HG02852 (cell line): ENCODE data around the gene PLPPR5.
A peak's percentile ranks its signal among the peaks of the same experiment; 100 is the strongest.
"Not testable (repeated sequence)": the region's sequence is repeated elsewhere in the genome, so short reads cannot be mapped to it uniquely, and the experiment has no call there.

Source experiments
- ATAC-seq: cut with Tn5 transposase; IDR thresholded peaks from one replicate; pipeline ENCODE4 v1.9.1; 2021; ENCODE audit warnings: mild to moderate bottlenecking, moderate library complexity; ENCODE audit not compliant: unreplicated experiment

PLPPR5 gene, protein sequence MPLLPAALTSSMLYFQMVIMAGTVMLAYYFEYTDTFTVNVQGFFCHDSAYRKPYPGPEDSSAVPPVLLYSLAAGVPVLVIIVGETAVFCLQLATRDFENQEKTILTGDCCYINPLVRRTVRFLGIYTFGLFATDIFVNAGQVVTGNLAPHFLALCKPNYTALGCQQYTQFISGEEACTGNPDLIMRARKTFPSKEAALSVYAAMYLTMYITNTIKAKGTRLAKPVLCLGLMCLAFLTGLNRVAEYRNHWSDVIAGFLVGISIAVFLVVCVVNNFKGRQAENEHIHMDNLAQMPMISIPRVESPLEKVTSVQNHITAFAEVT

DNA sequence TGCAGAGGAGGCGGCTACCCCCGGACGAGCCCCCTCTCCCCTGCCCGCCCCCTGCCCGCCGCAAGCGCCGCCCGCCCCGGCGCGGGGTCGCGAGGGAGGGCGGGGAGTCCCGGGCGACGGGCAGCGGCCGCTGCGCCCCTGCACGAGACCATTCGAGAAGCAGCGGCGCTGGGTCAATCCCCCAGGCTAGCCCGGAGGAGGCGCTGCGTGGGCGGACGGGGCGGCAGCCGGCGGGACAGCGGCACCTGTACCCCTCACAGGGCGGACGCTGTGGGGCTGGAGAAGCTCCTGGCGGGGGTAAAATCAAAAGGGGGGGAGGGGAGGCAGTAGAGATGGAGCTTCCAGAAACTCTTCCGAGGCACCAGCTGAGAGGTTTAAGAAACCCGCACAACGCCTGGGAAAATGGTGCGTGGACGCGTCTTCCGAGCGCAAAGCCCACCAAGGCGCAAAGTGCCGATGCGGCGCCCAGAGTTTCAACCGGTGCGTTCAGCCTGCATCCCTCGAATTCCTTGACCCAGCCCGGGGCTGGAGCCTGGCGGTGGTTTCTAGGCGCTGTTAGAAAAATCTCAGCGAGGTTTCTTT is at the start of gene PLPPR5:
Gene PLPPR5 (minus strand): TSS at position 1 of the 582 bp plus-strand sequence. CDS start 190 bp downstream, outside the sequence.
- no peak for ATAC-seq

DNA sequence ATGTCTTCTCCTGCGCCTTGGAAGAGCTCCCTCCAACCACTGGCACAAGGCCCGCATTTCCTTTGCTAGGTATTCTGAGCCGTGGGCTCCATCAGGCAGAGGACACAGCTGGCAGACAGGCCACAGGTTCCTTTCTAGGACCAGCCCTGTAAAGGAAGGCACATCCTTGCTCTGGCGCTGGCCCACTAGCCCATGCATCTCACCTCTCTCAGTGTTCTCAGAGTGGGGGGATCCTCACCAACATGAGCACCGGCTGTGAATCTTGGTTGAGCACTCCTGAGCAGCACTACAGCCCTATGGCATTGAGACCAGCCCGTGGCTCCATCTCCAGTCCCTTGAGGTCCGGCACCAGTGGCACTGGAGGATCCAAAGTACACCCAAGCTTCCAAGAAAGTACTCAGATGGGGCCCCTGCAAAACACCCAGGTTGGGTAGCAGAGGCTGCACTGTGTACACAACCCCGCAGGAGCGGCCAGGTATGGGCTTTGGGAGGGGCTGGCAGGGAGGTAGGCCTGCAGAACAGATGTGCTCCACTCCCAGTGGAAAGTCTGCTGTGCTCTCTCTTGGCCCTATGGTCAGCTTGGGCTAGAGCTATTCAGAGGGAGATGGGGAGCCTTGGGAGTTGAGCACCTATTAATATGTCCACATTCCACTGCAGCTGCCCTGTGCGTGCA is 47.1 kb upstream of the PLPPR5 start:
- no peak for ATAC-seq

DNA sequence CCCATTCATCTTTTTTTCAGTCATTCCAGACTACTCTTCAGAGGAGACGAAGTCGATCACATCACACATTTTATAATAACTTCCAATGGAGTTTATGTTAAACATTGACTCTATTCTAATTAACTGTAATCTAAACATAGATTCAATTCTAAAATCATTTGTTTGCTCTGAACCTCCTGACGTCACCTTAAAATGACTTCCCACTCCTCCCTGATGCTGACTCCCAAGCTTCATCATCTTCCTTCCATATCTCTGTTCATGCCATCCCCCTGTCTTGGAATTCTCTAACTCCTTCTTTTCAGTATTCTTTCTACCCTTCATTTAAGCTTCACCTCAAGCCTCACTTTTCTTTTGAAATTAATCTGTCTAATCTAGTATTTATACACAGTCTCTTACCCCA is 45.1 kb upstream of the PLPPR5 start:
- ATAC-seq: no peak

DNA sequence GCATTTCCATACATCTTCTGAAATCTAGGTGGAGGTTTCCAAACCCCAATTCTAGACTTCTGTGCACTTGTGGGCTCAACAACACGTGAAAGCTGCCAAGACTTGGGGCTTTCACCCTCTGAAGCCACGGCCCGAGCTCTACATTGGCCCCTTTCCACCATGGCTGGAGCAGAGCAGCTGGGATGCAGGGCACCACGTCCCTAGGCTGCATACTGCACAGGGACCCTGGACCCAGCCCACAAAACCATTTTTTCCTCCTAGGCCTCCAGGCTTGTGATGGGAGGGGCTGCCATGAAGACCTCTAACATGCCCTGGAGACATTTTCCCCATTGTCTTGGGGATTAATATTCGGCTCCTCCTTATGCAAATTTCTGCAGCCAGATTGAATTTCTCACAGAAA is 32.1 kb upstream of the PLPPR5 start:
- ATAC-seq: not testable (repeated sequence)

DNA sequence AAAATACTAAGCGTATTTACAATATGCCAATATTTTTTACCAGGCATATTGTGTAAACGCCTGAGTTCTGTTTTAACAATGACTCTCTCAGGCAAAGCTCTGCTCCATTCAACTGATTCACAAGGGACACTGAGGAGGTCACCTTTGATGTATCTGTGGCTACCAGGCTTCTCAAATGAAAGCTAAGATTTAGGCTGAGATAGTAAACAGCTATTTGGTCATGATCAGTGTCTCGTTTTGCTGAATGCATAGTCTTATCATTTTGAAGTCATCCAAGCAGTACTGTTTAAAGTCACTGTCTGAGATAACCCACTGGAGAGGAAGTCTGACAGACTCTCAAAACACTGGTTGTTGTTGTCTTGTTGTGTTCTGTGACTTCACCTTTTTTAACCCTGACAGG is 13.7 kb upstream of the PLPPR5 start:
- ATAC-seq: no peak

DNA sequence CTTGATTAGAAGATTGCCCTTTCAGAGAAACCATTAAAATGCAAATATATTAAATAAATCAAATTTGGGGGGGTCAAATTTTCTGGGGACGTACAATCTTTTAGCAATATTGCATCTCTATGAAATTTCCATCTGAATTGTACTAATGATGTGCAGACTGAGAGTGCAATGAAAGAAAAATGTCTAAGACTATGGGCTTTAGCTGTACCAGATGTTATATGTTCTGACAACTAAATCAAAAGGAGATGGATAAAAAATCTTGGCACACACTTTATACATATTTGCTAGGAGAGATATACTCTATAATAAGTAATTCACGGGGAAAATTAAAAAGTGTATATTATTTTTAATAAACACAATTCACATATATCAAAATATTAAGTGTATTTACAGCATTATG is 13.0 kb upstream of the PLPPR5 start:
- ATAC-seq: no peak

DNA sequence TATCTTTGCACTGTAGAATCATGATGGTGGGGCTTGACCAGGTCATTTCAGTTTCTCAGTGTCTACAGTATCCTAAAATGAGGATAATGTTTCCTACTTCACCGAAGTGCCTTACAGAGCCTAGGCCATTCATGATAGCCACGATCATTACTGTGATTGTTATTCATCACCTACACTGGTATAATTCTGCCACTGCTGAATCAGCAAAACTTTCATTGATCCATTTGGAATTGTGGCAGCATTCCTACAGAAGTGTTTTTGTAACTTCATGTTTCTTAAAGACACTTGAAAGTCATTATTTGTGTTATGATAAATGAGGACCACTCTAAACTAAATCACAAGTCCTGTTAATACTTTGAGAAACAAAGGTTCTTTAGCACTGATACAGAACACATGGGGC is 6.0 kb upstream of the PLPPR5 start:
- no peak for ATAC-seq

DNA sequence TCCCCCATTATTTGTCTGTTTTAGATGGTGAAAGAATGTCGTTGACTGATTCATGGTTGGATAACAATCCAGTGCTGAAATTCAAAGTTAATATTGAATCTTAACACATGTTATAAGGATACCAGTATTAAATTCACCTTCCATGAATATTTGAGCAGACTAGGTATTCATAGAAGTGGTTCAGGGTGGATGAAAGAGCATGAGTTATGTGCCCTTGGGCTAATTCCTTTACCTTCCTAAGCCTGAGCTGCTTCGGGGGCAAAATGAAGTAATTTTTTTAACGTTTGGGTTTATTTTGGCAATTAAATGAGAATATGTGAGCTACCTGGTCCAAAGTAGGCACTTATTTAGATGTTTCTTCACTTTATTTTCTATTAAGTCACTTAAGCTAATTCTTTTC is 2.7 kb upstream of the PLPPR5 start:
- no peak for ATAC-seq

DNA sequence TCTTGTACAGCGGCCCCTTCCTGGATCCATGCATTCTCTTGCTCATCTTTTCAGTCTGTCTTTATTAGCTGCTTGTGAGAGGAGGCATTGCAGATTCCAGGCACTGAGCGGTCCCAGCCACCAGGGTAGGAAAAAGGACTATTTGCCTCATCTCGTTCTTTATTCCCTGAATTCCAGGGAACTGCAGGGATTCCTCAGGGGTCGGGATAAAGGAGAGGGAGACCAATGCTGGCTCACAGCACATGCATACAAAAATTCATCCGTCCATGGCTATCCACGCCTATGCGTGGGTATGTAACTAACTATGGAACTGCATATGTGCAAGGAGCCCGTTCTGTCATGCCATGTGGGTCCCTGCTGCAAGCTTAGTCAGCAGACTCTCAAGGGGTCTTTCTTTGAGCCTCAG is 879 bp upstream of the PLPPR5 start:
- ATAC-seq: no peak

DNA sequence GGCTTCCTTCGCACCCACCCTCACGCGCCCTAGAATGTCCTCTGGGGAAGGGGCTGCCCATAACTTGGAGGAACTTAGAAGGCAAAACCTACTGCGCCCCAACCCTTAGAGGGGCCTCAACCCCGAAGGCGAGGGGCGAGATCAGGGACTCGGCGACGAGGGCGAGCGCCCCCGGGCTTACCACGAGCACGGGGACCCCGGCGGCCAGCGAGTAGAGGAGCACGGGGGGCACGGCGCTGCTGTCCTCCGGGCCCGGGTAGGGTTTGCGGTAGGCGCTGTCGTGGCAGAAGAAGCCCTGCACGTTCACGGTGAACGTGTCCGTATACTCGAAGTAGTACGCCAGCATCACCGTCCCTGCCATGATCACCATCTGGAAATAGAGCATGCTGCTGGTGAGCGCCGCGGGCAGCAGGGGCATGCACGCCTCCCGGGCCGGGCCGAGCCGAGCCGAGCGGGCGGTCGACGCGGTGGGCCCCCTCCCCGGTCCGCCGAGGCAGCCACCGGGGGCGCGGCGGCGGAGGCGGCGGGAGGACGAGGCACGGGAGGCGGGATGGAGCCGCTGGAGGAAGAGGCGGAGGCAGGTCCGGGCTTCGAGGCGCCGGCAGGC is 304 bp downstream of the PLPPR5 start:
- ATAC-seq: no peak

DNA sequence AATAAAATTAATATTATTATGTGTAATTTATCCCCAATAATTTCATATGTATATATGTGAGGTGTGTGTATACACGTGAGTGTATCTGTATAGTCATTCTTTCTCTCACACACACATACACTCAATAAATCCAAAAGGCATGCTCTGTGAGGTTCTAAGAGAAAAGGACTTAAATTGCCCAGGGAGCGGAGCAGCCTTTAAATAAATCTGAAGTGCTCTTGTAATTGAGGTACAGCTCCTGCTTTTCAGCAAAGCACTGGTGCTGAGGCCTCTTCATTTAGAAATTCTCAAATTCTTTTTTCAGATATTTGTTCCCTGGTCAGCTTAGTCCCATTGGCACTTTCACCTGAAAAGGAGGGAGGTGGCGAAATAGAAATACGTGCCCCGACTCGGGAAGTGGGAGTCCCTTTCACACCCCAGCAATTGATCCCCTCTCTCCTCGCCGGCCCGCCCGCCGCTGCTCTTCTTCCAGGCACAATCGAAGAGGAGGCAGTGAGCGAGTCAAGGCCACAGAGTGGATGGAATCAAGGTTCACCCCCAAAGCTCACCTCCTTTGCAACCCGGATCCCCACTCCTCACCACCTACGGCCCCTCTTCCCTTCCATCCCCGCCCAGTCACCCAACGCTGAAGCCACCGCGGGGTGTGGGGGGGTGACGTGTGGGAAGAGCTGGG is 944 bp downstream of the PLPPR5 start:
- no peak for ATAC-seq

DNA sequence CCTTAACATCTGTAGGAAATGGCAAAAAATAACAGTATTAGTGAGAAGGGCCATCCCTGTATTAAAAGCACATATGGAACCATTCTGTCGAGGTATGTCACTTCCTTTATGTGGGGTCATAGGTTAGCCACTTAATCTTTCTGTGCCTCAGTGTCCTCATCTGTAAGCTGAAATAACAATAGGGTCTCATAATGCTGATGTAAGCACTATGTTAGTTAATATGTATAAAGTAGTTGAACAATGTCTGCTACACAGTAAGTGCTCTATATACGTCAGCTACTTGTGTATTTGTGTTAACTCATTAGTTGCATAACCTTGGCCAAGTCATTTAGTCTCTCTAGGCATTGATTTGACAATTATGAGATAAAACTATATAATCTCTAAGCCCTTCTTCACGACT is 11.8 kb downstream of the PLPPR5 start:
- ATAC-seq: no peak

DNA sequence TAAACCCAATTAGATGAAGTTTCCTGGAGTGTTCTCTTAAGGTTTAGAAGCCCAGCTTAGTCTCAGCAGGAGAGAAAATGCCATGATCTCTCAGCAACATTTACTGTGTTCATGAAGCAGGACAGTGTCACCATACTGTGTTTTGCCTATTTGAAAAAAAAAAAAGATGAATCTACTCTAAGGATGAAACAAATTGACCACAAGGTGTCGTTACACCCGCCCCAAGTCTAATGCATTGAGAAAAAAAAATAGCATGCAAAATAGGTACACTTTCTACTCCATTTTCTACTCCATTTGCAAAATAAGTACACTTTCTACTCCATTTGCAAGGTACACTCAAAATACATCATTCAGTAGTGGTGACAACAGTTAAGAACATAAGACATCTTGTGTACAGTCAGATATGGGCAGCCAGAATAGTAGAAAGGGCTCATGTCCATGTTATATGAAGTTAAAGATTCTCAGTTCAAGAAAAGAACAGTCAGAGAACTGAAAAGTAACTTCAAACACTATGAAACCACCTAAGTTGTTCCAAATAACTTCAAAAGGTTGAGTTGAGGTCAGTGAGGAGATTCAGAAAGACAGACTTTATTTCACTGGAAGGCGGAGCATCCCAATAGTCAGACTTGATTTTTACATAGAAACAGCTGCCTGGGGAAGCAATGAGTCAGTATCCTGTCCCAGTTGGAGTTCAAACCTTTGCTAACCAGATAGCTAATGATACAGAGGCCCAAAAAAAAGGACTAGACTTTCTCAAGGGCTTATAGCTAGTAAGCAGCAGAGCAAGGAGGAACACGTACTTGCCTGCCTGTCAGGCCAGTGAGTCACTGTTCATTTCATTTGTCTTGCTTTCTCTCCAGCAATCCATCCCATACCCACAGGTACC is 13.3 kb downstream of the PLPPR5 start:
- ATAC-seq: peak; percentile 63

DNA sequence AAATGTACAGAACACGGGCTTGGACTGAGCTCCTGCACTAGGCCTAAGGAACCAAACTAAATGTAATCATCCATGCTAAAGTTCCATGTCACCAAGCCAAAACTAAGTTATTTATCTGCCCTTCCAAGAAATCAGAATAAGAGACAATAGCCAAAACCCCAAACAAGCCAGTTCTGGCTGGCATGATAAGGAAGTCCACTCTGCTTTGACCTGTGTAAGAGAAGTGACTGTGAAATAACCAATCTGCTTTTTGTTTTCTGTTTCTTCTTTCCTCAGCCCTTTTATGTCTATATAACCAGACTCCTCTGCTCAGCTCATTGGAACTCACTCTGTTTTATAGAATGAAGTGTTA is 15.1 kb downstream of the PLPPR5 start:
- no peak for ATAC-seq

DNA sequence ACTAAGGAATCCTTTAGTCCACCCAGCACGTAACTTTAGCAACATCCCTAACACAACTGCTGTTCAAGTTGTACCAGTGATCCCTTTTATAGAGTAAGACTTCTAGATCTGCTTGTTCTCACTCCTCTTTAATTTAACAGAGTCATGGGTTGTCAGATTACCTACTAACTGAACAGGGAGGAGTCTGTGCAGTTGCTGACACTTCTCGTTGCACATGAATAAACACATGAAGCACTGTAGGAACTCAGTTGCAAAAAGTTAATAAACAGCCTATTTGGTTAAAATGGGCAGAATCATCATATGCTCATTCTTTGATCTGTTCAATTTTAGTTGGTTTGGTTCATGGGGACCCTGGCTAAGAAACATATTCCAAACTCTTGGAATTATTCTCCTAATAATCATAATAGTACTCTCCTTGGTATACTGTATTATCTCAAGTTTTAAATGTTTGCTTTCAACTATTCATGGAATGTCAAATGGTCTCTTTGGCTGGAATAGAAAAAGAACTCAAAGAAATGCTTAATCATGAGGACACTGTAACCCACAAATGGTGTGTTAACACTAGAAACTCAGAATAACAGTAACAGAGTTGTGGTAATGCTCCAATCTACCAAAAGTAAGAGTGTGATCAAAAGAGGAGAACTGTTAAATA is 15.6 kb downstream of the PLPPR5 start:
- no peak for ATAC-seq

DNA sequence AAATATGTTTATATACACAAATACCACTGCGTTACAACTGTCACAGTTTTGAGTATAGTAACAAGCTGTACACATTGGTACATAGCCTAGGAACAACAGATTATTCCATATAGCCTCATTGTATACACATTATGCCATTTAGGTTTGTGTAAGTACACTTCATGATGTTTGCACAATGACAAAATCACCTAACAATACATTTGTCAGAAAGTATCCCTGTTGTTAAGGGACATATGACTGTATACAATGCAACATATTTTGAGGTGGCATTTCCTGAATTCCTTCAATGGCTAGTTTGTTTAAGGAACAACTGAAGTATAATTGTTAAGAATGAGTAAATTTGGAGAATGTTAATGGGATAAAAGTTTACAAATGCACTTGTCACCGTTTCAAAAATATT is 19.0 kb downstream of the PLPPR5 start:
- ATAC-seq: no peak

DNA sequence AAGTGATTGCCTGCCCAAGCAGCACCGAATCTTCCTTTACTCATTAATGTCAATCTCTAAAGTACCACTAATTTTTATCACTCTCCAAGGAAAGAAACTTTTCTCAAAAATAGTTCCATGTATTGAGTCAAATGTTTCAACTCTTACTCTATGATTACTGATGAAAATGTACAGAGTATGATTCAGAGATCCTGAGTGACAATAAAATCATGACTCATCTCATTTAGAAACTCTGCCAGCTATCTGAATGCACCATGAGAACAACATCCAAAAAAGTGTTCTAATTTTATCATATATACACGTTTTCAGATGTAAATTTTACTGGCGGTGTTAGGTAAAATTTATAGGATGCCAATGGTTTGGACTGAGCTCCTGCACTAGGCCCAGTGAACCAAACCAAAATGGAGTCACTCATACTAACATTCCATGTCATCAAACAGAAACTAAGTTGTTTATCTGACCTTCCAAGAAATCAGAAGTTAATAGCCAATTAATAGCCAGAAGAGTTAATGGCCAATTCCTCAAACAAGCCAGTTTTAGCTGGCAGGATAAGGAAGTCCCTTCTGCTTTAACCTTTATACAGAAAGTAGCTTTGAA is 22.6 kb downstream of the PLPPR5 start:
- ATAC-seq: no peak

DNA sequence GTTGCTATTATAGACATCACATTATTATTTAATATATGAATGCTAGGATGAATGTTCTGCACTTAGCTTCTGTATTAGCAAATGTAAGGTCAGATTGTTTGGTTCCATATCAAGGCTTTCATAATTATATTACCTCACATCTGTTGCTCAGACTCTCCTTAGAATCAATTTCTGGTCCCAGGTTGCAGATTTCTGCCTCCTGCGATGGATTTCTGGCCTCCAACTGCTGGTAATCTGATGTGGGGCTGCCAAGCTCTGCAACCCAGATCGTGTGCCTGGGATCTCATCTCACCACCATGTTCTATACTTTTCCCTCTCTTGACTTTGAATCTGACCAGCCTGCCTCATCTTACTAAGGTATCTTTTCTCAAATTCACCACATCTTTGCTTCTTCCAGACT is 25.2 kb downstream of the PLPPR5 start:
- ATAC-seq: no peak

DNA sequence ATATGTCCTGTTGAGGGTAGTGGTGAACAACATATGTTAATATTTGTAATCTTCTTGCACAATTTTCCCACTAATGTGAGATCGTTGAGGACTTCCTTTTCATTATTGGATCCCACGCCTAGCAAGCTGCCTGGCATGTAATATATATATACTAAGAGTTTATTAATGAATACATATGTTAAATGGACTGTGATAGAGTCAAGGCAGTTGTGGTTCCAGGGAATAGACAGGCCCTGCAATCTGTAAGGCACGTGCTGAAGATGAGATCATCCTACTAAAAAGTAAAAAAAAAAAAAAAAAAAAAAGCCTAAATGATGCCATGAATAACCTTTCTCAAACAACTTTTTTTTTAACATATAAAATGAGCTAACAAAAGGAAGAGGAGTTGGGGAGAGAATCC is 28.9 kb downstream of the PLPPR5 start:
- no peak for ATAC-seq

DNA sequence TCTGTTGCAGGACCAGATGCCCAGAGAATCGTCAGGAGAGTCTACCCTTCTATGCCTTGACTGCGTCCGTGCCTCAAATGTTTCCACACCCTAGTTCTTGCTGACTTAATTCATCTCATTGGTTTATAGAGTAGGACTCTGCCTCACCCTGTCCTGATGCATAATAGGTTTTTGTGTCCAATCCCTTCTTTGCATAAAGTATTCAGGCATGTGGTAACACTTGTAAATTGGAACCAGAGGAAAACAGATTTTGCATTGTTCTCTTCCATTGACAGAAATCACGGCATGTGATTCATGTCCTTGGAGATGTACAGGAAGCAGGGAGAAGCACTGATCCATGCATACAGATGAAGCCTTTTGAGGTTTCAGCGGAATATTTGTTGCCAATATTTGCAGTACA is 29.5 kb downstream of the PLPPR5 start:
- no peak for ATAC-seq
